CD14-positive monocyte (primary cell): ENCODE results near the gene PASD1. TPM values are rescaled to one million over a fixed set of nuclear protein-coding genes. Genes with fewer than 3 reads are reported as not detected.

ENCODE experiments used
- DNase-seq, 3 donors: peaks; one replicate each; pipeline ENCODE4 v3.0.0-alpha.2; 2011 to 2022
- H2AFZ ChIP-seq: 2 replicates; pipeline ENCODE4 v1.6.0; 2012; ENCODE audit warnings: mild to moderate bottlenecking, low read depth, low read length, inconsistent platforms; ENCODE audit not compliant: insufficient read depth, poor library complexity, severe bottlenecking
- H3K27ac ChIP-seq, 2 donors: 1 replicate in 1 of 2; 2 replicates in 1 of 2; pipeline ENCODE4 v1.5.1; 2012 to 2013; ENCODE audit warnings: low read length in 2 of 2, control low read depth in 1 of 2, inconsistent platforms in 1 of 2, low read depth in 1 of 2, mild to moderate bottlenecking in 1 of 2
- H3K27me3 ChIP-seq, 2 donors: one replicate each; pipeline versions ENCODE4 v1.6.0 to v1.6.1; 2011 to 2013; ENCODE audit warnings: low read length in 2 of 2; ENCODE audit not compliant: control insufficient read depth in 2 of 2, insufficient read depth in 2 of 2
- H3K36me3 ChIP-seq, 2 donors: replicated peaks in 1 of 2; 1 replicate in 1 of 2; 2 replicates in 1 of 2; pipeline versions ENCODE4 v1.5.1 to v1.6.1; 2012 to 2013; ENCODE audit warnings: low read length in 2 of 2, control low read depth in 1 of 2, inconsistent platforms in 1 of 2, mild to moderate bottlenecking in 1 of 2; ENCODE audit not compliant: insufficient read depth in 2 of 2, control insufficient read depth in 1 of 2
- H3K4me1 ChIP-seq, 2 donors: 1 replicate in 1 of 2; 2 replicates in 1 of 2; pipeline versions ENCODE4 v1.5.1 to v1.6.1; 2012 to 2013; ENCODE audit warnings: low read length in 2 of 2, control low read depth in 1 of 2, inconsistent platforms in 1 of 2, mild to moderate bottlenecking in 1 of 2, moderate library complexity in 1 of 2; ENCODE audit not compliant: insufficient read depth in 2 of 2, control insufficient read depth in 1 of 2
- H3K4me2 ChIP-seq: replicated peaks from 2 replicates; pipeline ENCODE3; 2012; ENCODE audit warnings: low read length, moderate library complexity, mild to moderate bottlenecking; ENCODE audit not compliant: poor library complexity, severe bottlenecking; ENCODE audit errors: extremely low read depth
- H3K4me3 ChIP-seq, 3 experiments: fragments of 200-600 bp in 1 of 3; sonication (generic) in 1 of 3; replicated peaks in 1 of 3; 1 replicate in 2 of 3; 2 replicates in 1 of 3; pipeline ENCODE4 v1.5.1; 2011 to 2013; ENCODE audit warnings: low read length in 3 of 3, mild to moderate bottlenecking in 3 of 3, control low read depth in 2 of 3, low read depth in 2 of 3, inconsistent platforms in 1 of 3, moderate library complexity in 1 of 3
- H3K79me2 ChIP-seq: 2 replicates; pipeline ENCODE4 v1.6.0; 2012; ENCODE audit warnings: mild to moderate bottlenecking, control low read depth, inconsistent platforms, low read length, moderate library complexity; ENCODE audit not compliant: insufficient read depth
- H3K9ac ChIP-seq: 2 replicates; pipeline ENCODE4 v1.6.0; 2017; ENCODE audit warnings: low read length, mild to moderate bottlenecking; ENCODE audit not compliant: insufficient read depth, poor library complexity, severe bottlenecking
- H3K9me3 ChIP-seq, 2 donors: replicated peaks in 1 of 2; 1 replicate in 1 of 2; 2 replicates in 1 of 2; pipeline versions ENCODE4 v1.5.1 to v1.6.1; 2012 to 2013; ENCODE audit warnings: low read length in 2 of 2, control low read depth in 1 of 2; ENCODE audit not compliant: control insufficient read depth in 1 of 2, insufficient read depth in 1 of 2
- H4K20me1 ChIP-seq: 2 replicates; pipeline ENCODE4 v1.6.0; 2012; ENCODE audit warnings: mild to moderate bottlenecking, low read length, control low read depth, moderate library complexity; ENCODE audit not compliant: insufficient read depth
- H3K27ac Mint-ChIP-seq, 7 donors: one replicate each; pipeline ENCODE4 v1.8.0; 2020; ENCODE audit warnings: mild to moderate bottlenecking in 7 of 7, mixed read lengths in 7 of 7, moderate library complexity in 6 of 7, inconsistent platforms in 2 of 7
- H3K27me3 Mint-ChIP-seq, 3 donors: one replicate each; pipeline ENCODE4 v1.8.0; 2021 to 2022; ENCODE audit warnings: low read depth in 3 of 3, mild to moderate bottlenecking in 3 of 3, mixed read lengths in 3 of 3, moderate library complexity in 3 of 3, inconsistent platforms in 1 of 3
- H3K36me3 Mint-ChIP-seq, 2 donors: one replicate each; pipeline ENCODE4 v1.8.0; 2020; ENCODE audit warnings: mixed read lengths in 2 of 2, inconsistent platforms in 1 of 2, mild to moderate bottlenecking in 1 of 2
- H3K4me1 Mint-ChIP-seq: one replicate; pipeline ENCODE4 v1.8.0; 2020; ENCODE audit warnings: mild to moderate bottlenecking, mixed read lengths
- H3K4me3 Mint-ChIP-seq, 2 donors: one replicate each; pipeline ENCODE4 v1.8.0; 2020; ENCODE audit warnings: mild to moderate bottlenecking in 2 of 2, mixed read lengths in 2 of 2, moderate library complexity in 1 of 2
- H3K9me3 Mint-ChIP-seq, 7 donors: one replicate each; pipeline ENCODE4 v1.8.0; 2020 to 2022; ENCODE audit warnings: mixed read lengths in 7 of 7, mild to moderate bottlenecking in 6 of 7, moderate library complexity in 6 of 7, inconsistent platforms in 2 of 7
- WGBS: methylation state at CpG from one replicate; pipeline ENCODE4 v1.1.5; 2013; ENCODE audit warnings: missing lambda C conversion rate; ENCODE audit not compliant: insufficient coverage; 5-methylcytosine and 5-hydroxymethylcytosine counted together
- intact Hi-C, 2 donors: fragments of 100-400 bp; cut with micrococcal nuclease; formaldehyde crosslinking; loops; one replicate each; pipeline versions ENCODE4 v1.15.0 to v1.15.1; 2023
- polyA plus RNA-seq, 3 donors: library from polyadenylated mRNA; depleted of rRNA in 1 of 3; unstranded in 2 of 3; stranded (reverse) in 1 of 3; fragments of 300-500 nt in 2 of 3; fragments of >200 nt in 1 of 3; fragmentation: Illumina TruSeq in 2 of 3; gene quantifications; 1 replicate in 2 of 3; 2 replicates in 1 of 3; pipeline ENCODE4 v1.2.3, GENCODE V29; 2012 to 2021
- TF ChIP-seq, protein P1 (sequence below): fragments of 200-600 bp; IDR thresholded peaks from one replicate; pipeline ENCODE4 v1.8.0; 2022; ENCODE audit warnings: antibody characterized with exemption, mild to moderate bottlenecking

The PASD1 gene
- polyA plus RNA-seq, 3 donors, result not detected

DNA sequence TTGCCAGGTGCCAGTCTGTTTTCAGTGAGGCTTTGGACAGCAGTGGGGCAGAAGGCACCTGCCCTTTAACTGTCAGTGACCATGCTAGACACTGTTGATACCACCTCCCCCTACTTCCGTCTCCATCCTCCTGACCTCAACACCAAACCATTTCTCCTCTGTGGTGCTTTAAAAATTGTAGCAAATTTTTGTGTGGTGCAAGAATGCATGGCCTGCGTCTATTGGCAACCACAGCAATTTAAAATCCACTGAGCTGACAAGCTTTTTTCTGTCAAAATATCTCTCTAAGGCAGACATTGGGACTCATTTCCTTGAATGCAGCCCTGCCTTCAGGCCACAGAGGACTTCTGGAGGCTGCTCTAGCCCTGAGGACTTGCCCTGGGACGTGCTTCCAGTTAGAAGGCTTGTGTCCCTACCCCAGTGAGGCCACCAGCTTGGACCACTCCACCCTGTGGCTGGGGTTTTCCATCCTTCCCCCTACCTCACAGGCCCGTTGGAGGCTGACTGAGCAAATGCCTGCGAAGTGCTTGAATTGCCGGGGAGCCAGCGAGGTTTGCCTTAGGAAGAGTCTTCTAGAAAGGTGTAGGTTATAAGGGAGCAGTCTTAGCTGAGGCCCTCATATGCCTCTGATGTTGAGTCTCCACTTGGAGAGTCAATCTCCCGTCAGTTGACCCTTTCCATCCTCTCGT lies 138.7 kb downstream of the PASD1 start:
- Histone ChIP-seq H3K27ac (no peak overlapping the region), H3K9ac (no peak overlapping the region), H3K4me1 (no peaks in the 10 kb centered on the region), H2AFZ (no peak overlapping the region), H3K4me3 (no peak overlapping the region), H3K27me3 (no peaks in the 10 kb centered on the region), H3K36me3 (no peaks in the 10 kb centered on the region), H3K4me2 (no peak overlapping the region), H4K20me1 (no peaks in the 10 kb centered on the region), H3K79me2 (no peaks in the 10 kb centered on the region), H3K9me3 (no peaks in the 10 kb centered on the region)
- TF ChIP-seq, protein P1, sequence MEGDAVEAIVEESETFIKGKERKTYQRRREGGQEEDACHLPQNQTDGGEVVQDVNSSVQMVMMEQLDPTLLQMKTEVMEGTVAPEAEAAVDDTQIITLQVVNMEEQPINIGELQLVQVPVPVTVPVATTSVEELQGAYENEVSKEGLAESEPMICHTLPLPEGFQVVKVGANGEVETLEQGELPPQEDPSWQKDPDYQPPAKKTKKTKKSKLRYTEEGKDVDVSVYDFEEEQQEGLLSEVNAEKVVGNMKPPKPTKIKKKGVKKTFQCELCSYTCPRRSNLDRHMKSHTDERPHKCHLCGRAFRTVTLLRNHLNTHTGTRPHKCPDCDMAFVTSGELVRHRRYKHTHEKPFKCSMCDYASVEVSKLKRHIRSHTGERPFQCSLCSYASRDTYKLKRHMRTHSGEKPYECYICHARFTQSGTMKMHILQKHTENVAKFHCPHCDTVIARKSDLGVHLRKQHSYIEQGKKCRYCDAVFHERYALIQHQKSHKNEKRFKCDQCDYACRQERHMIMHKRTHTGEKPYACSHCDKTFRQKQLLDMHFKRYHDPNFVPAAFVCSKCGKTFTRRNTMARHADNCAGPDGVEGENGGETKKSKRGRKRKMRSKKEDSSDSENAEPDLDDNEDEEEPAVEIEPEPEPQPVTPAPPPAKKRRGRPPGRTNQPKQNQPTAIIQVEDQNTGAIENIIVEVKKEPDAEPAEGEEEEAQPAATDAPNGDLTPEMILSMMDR, result no peak
- no peak for DNase-seq
- Mint-ChIP-seq H3K27me3 (peaks cover 0 to 3% (median 3%) of the 10 kb centered on the region in 3 donors), H3K4me1 (no peaks in the 10 kb centered on the region), H3K4me3 (no peak overlapping the region), H3K9me3 (peaks cover 0 to 10% (median 0%) of the 10 kb centered on the region in 7 donors), H3K36me3 (no peaks in the 10 kb centered on the region), H3K27ac (no peak overlapping the region)
- intact Hi-C loops, result no loop called here
- no CpG with 5 or more reads among the region's 9 CpGs for WGBS

DNA sequence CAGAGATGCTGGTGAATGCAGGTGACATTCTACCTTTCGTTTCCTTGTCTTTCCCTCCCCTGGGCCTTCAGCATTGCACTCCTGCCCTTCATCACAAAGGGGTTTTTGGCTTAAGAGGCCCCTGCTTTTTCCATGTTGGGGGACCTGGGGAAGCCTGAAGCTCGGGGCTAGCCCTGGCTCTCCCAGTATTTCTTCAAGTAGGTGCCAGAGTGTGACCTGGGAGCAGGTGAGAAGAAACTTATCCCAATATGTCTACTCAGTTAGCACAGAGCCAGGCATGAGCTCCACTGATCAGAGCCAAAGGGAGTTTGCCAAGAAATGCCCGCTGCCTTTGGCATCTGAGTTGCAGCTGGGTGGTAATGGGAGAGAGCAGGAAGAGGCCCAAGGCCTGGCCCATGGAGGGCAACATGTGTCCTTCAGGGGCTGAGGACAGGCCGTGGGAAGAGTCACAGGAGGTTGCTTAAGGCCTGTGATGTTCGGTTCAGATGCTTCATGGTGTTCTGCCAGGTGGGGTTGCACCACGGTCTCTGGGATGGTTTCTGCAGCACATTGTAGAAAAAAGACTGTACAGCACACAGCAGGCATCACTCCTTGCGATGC lies 139.4 kb downstream of the PASD1 start:
- Histone ChIP-seq H3K79me2 (no peaks in the 10 kb centered on the region), H2AFZ (no peak overlapping the region), H3K4me1 (no peaks in the 10 kb centered on the region), H3K9me3 (no peaks in the 10 kb centered on the region), H3K4me3 (no peak overlapping the region), H3K9ac (no peak overlapping the region), H4K20me1 (no peaks in the 10 kb centered on the region), H3K27ac (no peak overlapping the region), H3K36me3 (no peaks in the 10 kb centered on the region), H3K27me3 (no peaks in the 10 kb centered on the region), H3K4me2 (no peak overlapping the region)
- Mint-ChIP-seq H3K4me3 (no peak overlapping the region), H3K27me3 (peaks cover 0 to 3% (median 3%) of the 10 kb centered on the region in 3 donors), H3K36me3 (no peaks in the 10 kb centered on the region), H3K4me1 (no peaks in the 10 kb centered on the region), H3K27ac (no peak overlapping the region), H3K9me3 (peaks cover 0 to 10% (median 0%) of the 10 kb centered on the region in 7 donors)
- intact Hi-C loops, result no loop called here
- 88% methylated on average over 4 of the region's 7 CpGs for WGBS
- no peak for DNase-seq
- TF ChIP-seq, protein P1, result no peak
